B cell (primary cell): Measurements from ENCODE around the gene CHCHD3. TPM values are rescaled to one million over a fixed set of nuclear protein-coding genes. Genes with fewer than 3 reads are reported as not detected.

Experiments used
- ATAC-seq: fragments of 200-7000 bp; cut with Tn5 transposase; one replicate; pipeline ENCODE4 v1.10.0; 2021; ENCODE audit warnings: low read depth, mild to moderate bottlenecking, moderate number of reproducible peaks, moderate library complexity
- CTCF ChIA-PET: fragments of 350-600 bp; sonication (Branson Sonifier 250); formaldehyde crosslinking; loops from one replicate; lab custom pipeline; 2021; ENCODE audit warnings: antibody characterized with exemption, inconsistent platforms; lab: Charles Lee
- POLR2A ChIA-PET: fragments of 350-600 bp; sonication (Branson Sonifier 250); formaldehyde crosslinking; loops from one replicate; lab custom pipeline; 2021; ENCODE audit warnings: antibody characterized with exemption; lab: Charles Lee
- DNase-seq: peaks from one replicate; pipeline ENCODE4 v3.0.0; 2013
- H2AFZ ChIP-seq: 2 replicates; pipeline ENCODE4 v1.6.1; 2012; ENCODE audit warnings: mild to moderate bottlenecking, low read depth, low read length; ENCODE audit not compliant: insufficient read depth, poor library complexity, severe bottlenecking
- H3K27ac ChIP-seq, 2 donors: 1 replicate in 1 of 2; 2 replicates in 1 of 2; pipeline ENCODE4 v1.5.1; 2012 to 2013; ENCODE audit warnings: low read length in 2 of 2, mild to moderate bottlenecking in 2 of 2, moderate library complexity in 1 of 2
- H3K27me3 ChIP-seq, 4 experiments: fragments of 200-600 bp in 1 of 4; sonication (generic) in 1 of 4; replicated peaks in 1 of 4; 1 replicate in 2 of 4; 2 replicates in 2 of 4; pipeline versions ENCODE4 v1.6.1 to v1.7.0; 2013 to 2016; ENCODE audit warnings: low read length in 3 of 4, mild to moderate bottlenecking in 2 of 4, mixed read lengths in 1 of 4, moderate library complexity in 1 of 4; ENCODE audit not compliant: insufficient read depth in 4 of 4, control insufficient read depth in 3 of 4; ENCODE audit errors: control extremely low read depth in 1 of 4
- H3K36me3 ChIP-seq, 2 experiments: replicated peaks in 1 of 2; 1 replicate in 1 of 2; 2 replicates in 1 of 2; pipeline versions ENCODE4 v1.6.1 to v1.7.1; 2013; ENCODE audit warnings: low read length in 1 of 2; ENCODE audit not compliant: insufficient read depth in 2 of 2, control insufficient read depth in 1 of 2; ENCODE audit errors: control extremely low read depth in 1 of 2, extremely low read depth in 1 of 2
- H3K4me1 ChIP-seq, 2 donors: fragments of 200-600 bp in 1 of 2; sonication (generic) in 1 of 2; 1 replicate in 1 of 2; 2 replicates in 1 of 2; pipeline versions ENCODE4 v1.5.1 to v1.6.1; 2013 to 2017; ENCODE audit warnings: low read length in 2 of 2; ENCODE audit not compliant: control insufficient read depth in 2 of 2, insufficient read depth in 2 of 2
- H3K4me2 ChIP-seq: replicated peaks from 2 replicates; pipeline ENCODE3; 2012; ENCODE audit warnings: mild to moderate bottlenecking, low read depth, low read length; ENCODE audit not compliant: poor library complexity, severe bottlenecking
- H3K4me3 ChIP-seq, 5 experiments: fragments of 200-600 bp in 1 of 5; sonication (generic) in 1 of 5; 1 replicate in 3 of 5; 2 replicates in 2 of 5; pipeline versions ENCODE4 v1.5.1 to v1.7.0; 2011 to 2016; ENCODE audit warnings: low read length in 4 of 5, mild to moderate bottlenecking in 4 of 5, low read depth in 2 of 5, control low read depth in 1 of 5, moderate library complexity in 1 of 5; ENCODE audit not compliant: insufficient read depth in 1 of 5; ENCODE audit errors: control extremely low read depth in 1 of 5, extremely low read depth in 1 of 5
- H3K79me2 ChIP-seq: fragments of 200-600 bp; sonication (generic); one replicate; pipeline ENCODE4 v1.6.0; 2016; ENCODE audit warnings: low read length; ENCODE audit not compliant: control insufficient read depth, insufficient read depth
- H3K9ac ChIP-seq: fragments of 200-600 bp; sonication (generic); 2 replicates; pipeline ENCODE4 v1.6.1; 2017; ENCODE audit warnings: mild to moderate bottlenecking, low read length, moderate library complexity
- H3K9me3 ChIP-seq, 3 donors: one replicate each; pipeline versions ENCODE4 v1.6.1 to v1.7.1; 2013; ENCODE audit warnings: low read length in 2 of 3; ENCODE audit not compliant: control insufficient read depth in 2 of 3, insufficient read depth in 1 of 3; ENCODE audit errors: control extremely low read depth in 1 of 3
- H4K20me1 ChIP-seq: 2 replicates; pipeline ENCODE4 v1.6.0; 2012; ENCODE audit warnings: mild to moderate bottlenecking, low read length; ENCODE audit not compliant: insufficient read depth, control insufficient read depth, poor library complexity, severe bottlenecking
- H3K27ac Mint-ChIP-seq: one replicate; pipeline ENCODE4 v1.8.0; 2021; ENCODE audit warnings: mixed read lengths
- H3K27me3 Mint-ChIP-seq: one replicate; pipeline ENCODE4 v1.8.0; 2021; ENCODE audit warnings: mixed read lengths
- H3K4me1 Mint-ChIP-seq: one replicate; pipeline ENCODE4 v1.8.0; 2021; ENCODE audit warnings: mixed read lengths
- H3K4me3 Mint-ChIP-seq: one replicate; pipeline ENCODE4 v1.8.0; 2021; ENCODE audit warnings: mixed read lengths
- H3K9me3 Mint-ChIP-seq: one replicate; pipeline ENCODE4 v1.8.0; 2022; ENCODE audit warnings: mixed read lengths; ENCODE audit not compliant: insufficient read depth
- EZH2 ChIP-seq: IDR thresholded peaks from 2 replicates; pipeline ENCODE4 v1.6.1; 2012; ENCODE audit warnings: borderline replicate concordance, low read depth, mild to moderate bottlenecking, moderate library complexity, low read length; ENCODE audit not compliant: insufficient read depth, poor library complexity, severe bottlenecking
- WGBS: methylation state at CpG from one replicate; pipeline ENCODE4 v1.1.5; 2013; ENCODE audit warnings: missing lambda C conversion rate; ENCODE audit not compliant: insufficient coverage; 5-methylcytosine and 5-hydroxymethylcytosine counted together
- intact Hi-C: fragments of 100-400 bp; cut with micrococcal nuclease; formaldehyde crosslinking; loops from one replicate; pipeline ENCODE4 v1.10.0; 2022
- polyA plus RNA-seq: library from polyadenylated mRNA; depleted of rRNA; stranded (reverse); fragments of >200 nt; gene quantifications from 2 replicates; pipeline ENCODE4 v1.2.3, GENCODE V29; 2012
- total RNA-seq, 2 donors: library from RNA; stranded (reverse); fragments of 120-200 nt in 1 of 2; gene quantifications; 1 replicate in 1 of 2; 2 replicates in 1 of 2; pipeline versions ENCODE4 v1.2.3 to v1.2.4, GENCODE V29; 2013 to 2022
- TF ChIP-seq, protein P1 (sequence below): fragments of 200-600 bp; IDR thresholded peaks from one replicate; pipeline ENCODE4 v1.8.0; 2022; ENCODE audit warnings: antibody characterized with exemption, mild to moderate bottlenecking

The CHCHD3 gene
- total and polyA plus RNA-seq, 2 donors (not counting 1 experiment from before 2014, with no cell fraction given): 20.1 to 38.4 TPM

DNA sequence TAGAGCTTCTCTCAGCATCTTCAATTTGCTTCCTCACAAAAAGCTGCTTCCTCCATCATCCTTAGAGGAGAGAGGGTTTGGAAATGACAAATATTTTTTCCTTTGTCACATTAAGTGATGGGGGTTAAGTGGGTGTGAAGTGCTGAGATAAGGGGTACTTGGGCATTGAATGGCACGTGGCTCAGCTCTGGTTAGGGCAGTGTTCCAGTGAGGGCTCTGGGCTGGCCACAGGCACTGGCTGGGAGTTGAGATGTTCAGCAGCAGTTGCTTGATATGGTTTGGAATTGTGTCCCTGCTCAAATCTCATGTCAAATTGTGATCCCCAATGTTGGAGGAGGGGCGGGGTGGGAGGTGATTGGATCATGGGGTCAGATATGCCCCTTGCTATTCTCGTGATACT lies 33.7 kb upstream of the CHCHD3 start:
- no peaks in the 10 kb centered on the region for H4K20me1 ChIP-seq
- no peak overlapping the region for H2AFZ ChIP-seq
- Mint-ChIP-seq H3K4me1 (no peaks in the 10 kb centered on the region), H3K9me3 (peaks cover under 1% of the 10 kb centered on the region), H3K27ac (no peak overlapping the region), H3K4me3 (no peak overlapping the region), H3K27me3 (peaks cover 41% of the 10 kb centered on the region)
- no peaks in the 10 kb centered on the region for H3K4me1 ChIP-seq
- no peak overlapping the region for H3K4me2 ChIP-seq
- ChIA-PET CTCF (no interaction called here), POLR2A (no interaction called here)
- peaks cover 0 to 7% (median 4%) of the 10 kb centered on the region in 4 experiments for H3K27me3 ChIP-seq
- H3K79me2 ChIP-seq: no peaks in the 10 kb centered on the region
- intact Hi-C loops: no loop called here
- no peak overlapping the region for H3K27ac ChIP-seq
- no peak overlapping the region for H3K9ac ChIP-seq
- TF ChIP-seq, protein P1, sequence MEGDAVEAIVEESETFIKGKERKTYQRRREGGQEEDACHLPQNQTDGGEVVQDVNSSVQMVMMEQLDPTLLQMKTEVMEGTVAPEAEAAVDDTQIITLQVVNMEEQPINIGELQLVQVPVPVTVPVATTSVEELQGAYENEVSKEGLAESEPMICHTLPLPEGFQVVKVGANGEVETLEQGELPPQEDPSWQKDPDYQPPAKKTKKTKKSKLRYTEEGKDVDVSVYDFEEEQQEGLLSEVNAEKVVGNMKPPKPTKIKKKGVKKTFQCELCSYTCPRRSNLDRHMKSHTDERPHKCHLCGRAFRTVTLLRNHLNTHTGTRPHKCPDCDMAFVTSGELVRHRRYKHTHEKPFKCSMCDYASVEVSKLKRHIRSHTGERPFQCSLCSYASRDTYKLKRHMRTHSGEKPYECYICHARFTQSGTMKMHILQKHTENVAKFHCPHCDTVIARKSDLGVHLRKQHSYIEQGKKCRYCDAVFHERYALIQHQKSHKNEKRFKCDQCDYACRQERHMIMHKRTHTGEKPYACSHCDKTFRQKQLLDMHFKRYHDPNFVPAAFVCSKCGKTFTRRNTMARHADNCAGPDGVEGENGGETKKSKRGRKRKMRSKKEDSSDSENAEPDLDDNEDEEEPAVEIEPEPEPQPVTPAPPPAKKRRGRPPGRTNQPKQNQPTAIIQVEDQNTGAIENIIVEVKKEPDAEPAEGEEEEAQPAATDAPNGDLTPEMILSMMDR: no peak
- TF ChIP-seq EZH2: no peak
- 38% methylated on average over 1 of the region's 3 CpGs for WGBS
- no peak overlapping the region for H3K4me3 ChIP-seq
- DNase-seq (no peak), ATAC-seq (no peak)
- peaks cover 0 to 4% (median 0%) of the 10 kb centered on the region in 3 donors for H3K9me3 ChIP-seq
- no peaks in the 10 kb centered on the region for H3K36me3 ChIP-seq

DNA sequence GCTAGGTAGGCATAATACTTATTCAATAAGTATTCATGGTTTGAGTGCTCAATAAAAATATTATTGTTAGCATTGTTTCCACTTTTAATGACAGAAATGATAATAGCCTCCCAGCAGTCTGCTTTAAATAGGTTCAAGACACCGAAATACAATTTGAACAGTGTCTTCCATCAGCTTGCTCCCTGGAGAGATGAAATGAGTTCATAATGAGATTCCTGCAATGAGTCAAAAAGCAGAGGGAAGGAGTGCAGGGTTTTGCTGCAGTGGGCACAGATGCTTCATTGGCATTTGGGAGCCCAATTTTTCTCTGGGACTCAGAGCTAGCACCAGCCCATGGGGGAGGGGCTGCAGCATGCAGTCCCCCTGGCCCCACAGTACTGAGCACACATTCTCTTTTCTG lies 32.6 kb upstream of the CHCHD3 start:
- no peaks in the 10 kb centered on the region for H3K36me3 ChIP-seq
- no peak overlapping the region for H2AFZ ChIP-seq
- WGBS: no CpG with 5 or more reads among the region's 1 CpG
- H3K4me2 ChIP-seq: no peak overlapping the region
- ATAC-seq (no peak), DNase-seq (no peak)
- no peaks in the 10 kb centered on the region for H3K79me2 ChIP-seq
- no peak overlapping the region for H3K27ac ChIP-seq
- H3K4me1 Mint-ChIP-seq: no peaks in the 10 kb centered on the region
- H4K20me1 ChIP-seq: no peaks in the 10 kb centered on the region
- H3K27ac Mint-ChIP-seq: no peak overlapping the region
- ChIA-PET POLR2A (no interaction called here), CTCF (no interaction called here)
- H3K27me3 Mint-ChIP-seq: peaks cover 47% of the 10 kb centered on the region
- intact Hi-C loops: no loop called here
- peaks cover 7% of the 10 kb centered on the region for H3K9me3 Mint-ChIP-seq
- H3K9me3 ChIP-seq: peaks cover 0 to 4% (median 3%) of the 10 kb centered on the region in 3 donors
- H3K27me3 ChIP-seq: peaks cover 0 to 7% (median 4%) of the 10 kb centered on the region in 4 experiments
- H3K4me3 Mint-ChIP-seq: no peak overlapping the region
- no peak overlapping the region for H3K4me3 ChIP-seq
- TF ChIP-seq, protein P1: no peak
- no peak for TF ChIP-seq EZH2
- H3K9ac ChIP-seq: no peak overlapping the region
- no peaks in the 10 kb centered on the region for H3K4me1 ChIP-seq
